Stimulated activated CD4-positive, alpha-beta T cell treated with anti-CD3 and anti-CD28 coated beads, Interleukin-4, amount 100 ng/mL, for 4 hours (primary cell): ENCODE results near the gene SYS1.

ENCODE experiments used
- DNase-seq, 2 experiments: peaks; one replicate each; pipeline ENCODE4 v3.0.0-alpha.2; 2020

Gene SYS1

GRCh38 chr20:45392733-45393132, 29.8 kb downstream of the SYS1 start:
- no peak for DNase-seq

GRCh38 chr20:45394221-45395113, 31.5 kb downstream of the SYS1 start:
- no peak for DNase-seq

- no peak for DNase-seq
Measured at GRCh38 chr20:45395114-45395415, 32.1 kb downstream of the SYS1 start.

GRCh38 chr20:45399018-45399417, 36.1 kb downstream of the SYS1 start:
- no peak for DNase-seq

GRCh38 chr20:45400346-45401031, 37.5 kb downstream of the SYS1 start:
- DNase-seq, result no peak

GRCh38 chr20:45402946-45403345, 40.0 kb downstream of the SYS1 start:
- DNase-seq, result no peak

- no peak for DNase-seq
Measured at GRCh38 chr20:45404438-45404837, 41.5 kb downstream of the SYS1 start.

GRCh38 chr20:45405571-45406259, 42.8 kb downstream of the SYS1 start:
- no peak for DNase-seq

GRCh38 chr20:45406260-45407066, 43.5 kb downstream of the SYS1 start:
- peak; percentile 49 to 78 for DNase-seq

- no peak for DNase-seq
Measured at GRCh38 chr20:45407067-45407745, 44.2 kb downstream of the SYS1 start.

GRCh38 chr20:45407783-45408645, 45.1 kb downstream of the SYS1 start, which contains the start of gene DBNDD2:
DBNDD2 (plus strand) TSS chr20:45408289; CDS start chr20:45408468, 179 bp downstream.
- peak in 1 of 2 experiments; percentile 38 for DNase-seq

GRCh38 chr20:45408646-45409213, 45.8 kb downstream of the SYS1 start:
- no peak for DNase-seq

GRCh38 chr20:45409521-45410272, 46.7 kb downstream of the SYS1 start:
- no peak for DNase-seq

- no peak for DNase-seq
Measured at GRCh38 chr20:45410887-45411286, 47.9 kb downstream of the SYS1 start.

GRCh38 chr20:45412653-45413052, 49.7 kb downstream of the SYS1 start:
- DNase-seq, result no peak

- DNase-seq, result no peak
Measured at GRCh38 chr20:45413479-45413878, 50.5 kb downstream of the SYS1 start.

- peak; percentile 79 to 92 for DNase-seq
Measured at GRCh38 chr20:45415822-45416637, 53.1 kb downstream of the SYS1 start, which contains the start of gene PIGT. PIGT (plus strand) TSS chr20:45416141; CDS start chr20:45416157, 16 bp downstream.

GRCh38 chr20:45416917-45417316, 54.0 kb downstream of the SYS1 start:
- DNase-seq, result no peak
